LNCaP clone FGC (cell line): ENCODE results near the gene PARVB.

Experiments used
- DNase-seq: peaks from one replicate; pipeline ENCODE4 v3.0.0-alpha.2; 2011; ENCODE audit warnings: low read depth
- H3K4me3 ChIP-seq: 2 replicates; pipeline ENCODE4 v1.5.1; 2011; ENCODE audit warnings: mild to moderate bottlenecking, low read depth, low read length, control low read depth
- CTCF ChIP-seq: IDR thresholded peaks from 2 replicates; pipeline ENCODE4 v1.5.1; 2012; ENCODE audit warnings: mild to moderate bottlenecking; ENCODE audit not compliant: control insufficient read depth, insufficient read depth; ENCODE audit errors: extremely low read depth

The PARVB gene

GRCh38 chr22:44183287-44183588 is 159.1 kb downstream of the PARVB start:
- DNase-seq, result no peak
- H3K4me3 ChIP-seq, result no peak overlapping the region
- TF ChIP-seq CTCF, result no peak

DNA sequence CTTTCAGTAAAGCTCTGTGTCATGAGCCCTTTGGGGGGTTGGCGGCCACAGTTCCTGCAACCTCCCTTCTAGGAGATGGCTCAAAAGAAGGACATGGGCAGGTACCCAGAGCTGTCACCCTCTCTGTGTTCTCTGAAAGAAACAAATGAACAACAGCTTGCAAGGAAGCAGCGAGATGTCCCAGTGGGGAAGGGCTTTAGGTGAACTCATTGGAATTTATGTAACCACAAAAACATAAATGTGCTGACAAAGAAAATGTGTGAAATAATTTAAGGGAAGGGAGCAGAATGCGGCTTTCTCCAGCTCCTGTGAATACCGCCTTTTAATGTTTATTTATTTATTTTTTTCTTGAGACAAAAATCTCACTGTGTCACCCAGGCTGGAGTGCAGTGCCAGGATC is 159.9 kb downstream of the PARVB start:
- no peak overlapping the region for H3K4me3 ChIP-seq
- DNase-seq, result no peak
- TF ChIP-seq CTCF, result no peak

DNA sequence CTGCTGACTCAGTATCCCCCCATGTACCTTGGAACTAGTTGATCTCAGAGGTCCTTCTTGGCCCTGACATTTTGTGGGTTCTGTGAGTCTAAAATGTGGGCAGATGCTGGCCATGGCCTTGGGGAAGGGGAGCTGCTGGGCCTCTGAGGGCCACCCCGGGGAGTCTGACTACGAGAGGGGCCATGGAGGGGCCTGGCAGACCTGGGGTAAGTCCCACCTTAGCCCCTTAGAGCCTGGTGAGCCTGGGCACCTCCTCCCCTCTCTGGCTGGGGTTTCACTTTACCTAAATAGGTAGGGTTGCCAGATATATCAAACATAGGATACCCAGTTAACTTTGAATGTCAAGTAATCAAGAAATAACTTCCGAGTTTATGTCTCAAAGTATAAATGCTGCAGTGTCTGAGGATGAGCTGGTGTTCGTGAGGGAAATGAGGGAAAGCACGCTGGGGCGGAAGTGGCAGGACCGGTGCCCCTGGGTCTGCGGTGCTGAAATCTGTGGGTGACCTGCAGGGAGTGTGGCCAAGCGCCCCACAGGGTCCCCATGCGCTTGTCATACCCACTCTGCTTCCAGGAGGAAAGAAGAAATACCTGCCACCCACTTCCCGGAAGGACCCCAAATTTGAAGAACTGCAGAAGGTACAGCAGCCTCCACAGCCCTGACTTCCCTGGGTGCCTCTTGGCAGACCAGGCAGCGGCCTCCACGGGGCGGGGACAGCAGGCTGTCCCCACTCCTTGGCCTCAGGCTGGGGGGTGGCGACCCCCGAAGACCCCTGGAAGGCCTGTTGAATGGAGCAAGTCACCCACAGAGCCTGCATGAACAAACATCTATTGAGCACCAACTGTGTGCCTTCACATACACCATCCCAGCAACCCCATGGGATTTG is 161.4 kb downstream of the PARVB start:
- H3K4me3 ChIP-seq, result no peak overlapping the region
- TF ChIP-seq CTCF, result no peak
- no peak for DNase-seq

DNA sequence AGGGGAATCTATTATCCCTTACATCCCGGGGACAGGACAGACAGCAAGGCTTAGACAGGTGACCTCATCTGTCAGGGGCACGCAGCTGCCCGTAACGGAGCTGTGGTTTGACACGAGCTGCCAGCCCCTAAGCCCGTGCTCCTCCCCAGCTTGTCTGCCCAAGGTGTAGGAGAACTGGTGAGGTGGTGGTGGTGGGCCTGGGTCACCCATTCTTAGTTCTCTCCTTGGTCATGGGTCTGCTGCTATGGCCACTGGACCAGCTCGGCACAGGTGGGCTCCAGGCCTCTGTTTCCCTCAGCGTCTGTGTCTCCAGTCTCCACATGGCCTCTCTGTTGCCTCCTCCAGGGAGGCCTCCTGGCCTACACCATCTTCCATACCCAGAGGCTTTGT is 162.0 kb downstream of the PARVB start:
- H3K4me3 ChIP-seq, result no peak overlapping the region
- TF ChIP-seq CTCF, result no peak
- no peak for DNase-seq

DNA sequence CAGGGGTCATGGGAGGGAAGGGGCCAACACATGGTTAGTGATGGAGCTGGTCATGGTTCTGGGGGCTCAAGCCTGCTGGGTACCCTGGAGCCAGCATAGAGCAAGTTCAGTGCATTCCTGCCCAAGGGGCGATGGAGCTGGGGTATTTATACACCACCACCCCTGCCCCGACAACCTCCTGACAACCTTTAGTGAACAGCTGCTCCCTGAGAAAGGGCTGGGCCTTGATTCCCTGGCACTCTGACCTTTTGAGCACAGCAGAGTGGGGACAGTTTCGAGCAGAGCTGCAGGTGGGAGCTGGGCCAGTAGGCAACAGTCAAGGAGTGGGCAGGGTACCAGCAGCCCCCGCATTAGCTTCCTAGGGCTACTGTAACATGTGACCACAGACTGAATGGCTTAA is 162.6 kb downstream of the PARVB start:
- no peak overlapping the region for H3K4me3 ChIP-seq
- DNase-seq, result no peak
- no peak for TF ChIP-seq CTCF

- no peak overlapping the region for H3K4me3 ChIP-seq
- no peak for DNase-seq
- no peak for TF ChIP-seq CTCF
Observed at GRCh38 chr22:44187652-44188230, 163.6 kb downstream of the PARVB start.

GRCh38 chr22:44188316-44188715 is 164.2 kb downstream of the PARVB start:
- H3K4me3 ChIP-seq, result no peak overlapping the region
- no peak for DNase-seq
- TF ChIP-seq CTCF, result no peak
